Activated naive CD4-positive, alpha-beta T cell treated with anti-CD3 and anti-CD28 coated beads, Interleukin-2, amount 50 U/mL, for 72 hours (primary cell): ENCODE results near the gene LHX4. TPM values are rescaled to one million over a fixed set of nuclear protein-coding genes. Genes with fewer than 3 reads are reported as not detected.
A peak's percentile ranks its signal among the peaks of the same experiment; 100 is the strongest.

Experiments
- ATAC-seq, 2 donors: fragments of 150-1000 bp; cut with Tn5 transposase; 2 replicates each; pipeline ENCODE4 v1.10.0; 2021; ENCODE audit warnings: mild to moderate bottlenecking in 2 of 2, moderate library complexity in 2 of 2
- DNase-seq, 2 donors: peaks; one replicate each; pipeline ENCODE4 v3.0.0; 2021 to 2022; ENCODE audit warnings: low spot score in 2 of 2
- H3K27ac Mint-ChIP-seq, 2 donors: one replicate each; pipeline ENCODE4 v1.8.0; 2022; ENCODE audit warnings: mild to moderate bottlenecking in 2 of 2, mixed read lengths in 2 of 2
- H3K36me3 Mint-ChIP-seq, 2 donors: one replicate each; pipeline ENCODE4 v1.8.0; 2022; ENCODE audit warnings: mixed read lengths in 2 of 2
- H3K9me3 Mint-ChIP-seq, 2 donors: one replicate each; pipeline ENCODE4 v1.8.0; 2022; ENCODE audit warnings: mixed read lengths in 2 of 2
- total RNA-seq, 2 donors: library from RNA; stranded (reverse); gene quantifications; one replicate each; pipeline ENCODE4 v1.2.3, GENCODE V29; 2022

Gene LHX4
- total RNA-seq, 2 donors from 2014 or later, result not detected

DNA sequence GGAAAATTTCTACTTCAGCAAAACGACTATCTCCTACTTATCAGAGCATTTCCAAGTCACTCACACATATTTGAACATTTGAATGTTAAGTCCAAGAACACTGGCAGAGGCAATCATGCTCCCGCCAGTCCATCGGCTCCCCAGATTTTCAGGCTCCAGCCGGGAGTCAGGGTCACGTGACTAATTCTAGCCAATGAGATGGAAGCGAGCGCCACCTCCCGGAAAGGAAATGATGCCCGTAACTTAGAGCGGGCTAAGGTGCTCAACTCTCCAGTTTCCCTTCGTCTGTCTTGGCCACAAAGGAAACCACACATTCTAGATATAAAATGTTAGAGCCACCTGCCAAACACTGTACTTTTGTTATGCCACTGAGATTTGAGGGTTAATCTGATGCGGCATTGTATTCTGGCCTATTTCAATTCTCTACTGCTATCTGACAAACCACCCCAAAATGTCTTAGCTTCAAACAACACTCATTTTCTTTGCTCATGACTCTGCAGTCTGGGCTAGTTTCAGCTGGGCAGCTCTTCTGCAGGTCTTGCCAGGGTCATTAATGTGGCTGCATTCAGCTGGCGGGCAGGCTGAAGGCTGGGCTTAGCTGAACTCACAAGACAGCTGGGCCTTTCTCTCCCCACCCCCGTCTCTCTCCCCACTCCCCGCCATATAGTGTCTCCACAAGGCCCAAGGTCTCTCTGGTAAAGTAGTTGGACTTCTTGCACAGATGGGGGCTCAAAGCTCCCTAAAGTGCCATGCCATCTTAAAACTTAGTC lies 16.5 kb upstream of the LHX4 start:
- peak overlapping the region; percentile 47 to 55 for H3K27ac Mint-ChIP-seq
- DNase-seq (peak; percentile 72 to 75), ATAC-seq (peak; percentile 88 to 93)
- no peaks in the 10 kb centered on the region for H3K36me3 Mint-ChIP-seq
- no peaks in the 10 kb centered on the region for H3K9me3 Mint-ChIP-seq

DNA sequence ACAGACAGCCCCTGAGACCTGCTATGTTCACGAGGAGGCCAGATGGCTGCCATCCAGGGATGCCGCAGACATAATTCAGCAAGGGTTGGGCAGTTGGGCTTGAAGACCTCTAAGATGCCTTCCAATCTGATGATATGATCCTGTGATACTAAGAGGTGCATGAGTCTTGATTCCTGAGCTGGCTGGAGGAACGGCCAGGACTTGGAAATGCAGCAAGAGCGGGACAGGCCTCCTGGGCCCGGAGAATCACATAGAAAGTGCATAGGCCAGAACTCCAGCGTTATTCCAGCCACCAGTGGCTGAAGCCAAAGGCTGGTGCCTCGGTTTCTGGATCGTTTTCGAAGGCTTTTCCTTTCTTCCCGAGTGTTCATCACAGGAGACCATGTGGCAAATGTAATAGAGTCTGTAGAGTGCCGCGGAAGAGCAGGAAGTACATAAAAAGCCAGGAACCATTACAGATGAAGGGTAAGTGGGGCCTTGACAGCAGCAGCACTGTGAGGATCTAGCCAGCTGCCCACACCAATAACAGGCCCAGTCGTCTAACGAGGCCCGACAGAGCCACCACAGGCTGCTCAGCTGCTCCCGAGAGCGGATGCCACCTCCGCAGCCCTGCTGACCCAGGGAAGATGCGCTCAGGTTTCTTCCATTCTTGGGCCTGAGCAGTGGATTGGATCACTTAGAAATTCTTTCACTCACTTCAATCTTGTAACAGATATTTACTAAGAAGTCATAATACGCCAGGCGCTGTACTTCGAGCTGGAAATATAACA lies 14.0 kb upstream of the LHX4 start:
- DNase-seq (no peak), ATAC-seq (no peak)
- H3K9me3 Mint-ChIP-seq, result no peaks in the 10 kb centered on the region
- H3K36me3 Mint-ChIP-seq, result no peaks in the 10 kb centered on the region
- H3K27ac Mint-ChIP-seq, result peak overlapping the region in 1 of 2 donors; percentile 67

DNA sequence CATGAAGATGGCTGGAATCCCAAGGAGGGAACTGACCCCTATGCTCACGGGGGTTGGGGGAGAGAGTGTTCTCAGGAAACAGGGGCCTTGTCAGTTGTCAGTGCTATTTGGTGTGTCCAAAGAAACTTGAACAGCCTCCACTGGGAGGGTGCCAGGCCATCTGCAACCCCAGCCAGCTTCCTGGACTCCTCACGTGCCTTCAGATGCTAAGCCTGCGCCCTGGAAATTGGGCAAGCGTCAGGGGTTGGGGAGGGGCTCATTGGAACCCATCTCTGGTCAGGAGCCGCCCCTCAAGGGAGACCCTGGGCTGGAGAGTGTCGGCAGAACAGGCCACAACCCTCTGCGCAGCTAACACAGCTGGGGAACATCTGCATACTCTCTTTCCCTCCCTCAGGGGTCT lies 13.1 kb upstream of the LHX4 start:
- no peak for ATAC-seq
- Mint-ChIP-seq H3K9me3 (no peaks in the 10 kb centered on the region), H3K27ac (no peak overlapping the region), H3K36me3 (no peaks in the 10 kb centered on the region)
- no peak for DNase-seq

DNA sequence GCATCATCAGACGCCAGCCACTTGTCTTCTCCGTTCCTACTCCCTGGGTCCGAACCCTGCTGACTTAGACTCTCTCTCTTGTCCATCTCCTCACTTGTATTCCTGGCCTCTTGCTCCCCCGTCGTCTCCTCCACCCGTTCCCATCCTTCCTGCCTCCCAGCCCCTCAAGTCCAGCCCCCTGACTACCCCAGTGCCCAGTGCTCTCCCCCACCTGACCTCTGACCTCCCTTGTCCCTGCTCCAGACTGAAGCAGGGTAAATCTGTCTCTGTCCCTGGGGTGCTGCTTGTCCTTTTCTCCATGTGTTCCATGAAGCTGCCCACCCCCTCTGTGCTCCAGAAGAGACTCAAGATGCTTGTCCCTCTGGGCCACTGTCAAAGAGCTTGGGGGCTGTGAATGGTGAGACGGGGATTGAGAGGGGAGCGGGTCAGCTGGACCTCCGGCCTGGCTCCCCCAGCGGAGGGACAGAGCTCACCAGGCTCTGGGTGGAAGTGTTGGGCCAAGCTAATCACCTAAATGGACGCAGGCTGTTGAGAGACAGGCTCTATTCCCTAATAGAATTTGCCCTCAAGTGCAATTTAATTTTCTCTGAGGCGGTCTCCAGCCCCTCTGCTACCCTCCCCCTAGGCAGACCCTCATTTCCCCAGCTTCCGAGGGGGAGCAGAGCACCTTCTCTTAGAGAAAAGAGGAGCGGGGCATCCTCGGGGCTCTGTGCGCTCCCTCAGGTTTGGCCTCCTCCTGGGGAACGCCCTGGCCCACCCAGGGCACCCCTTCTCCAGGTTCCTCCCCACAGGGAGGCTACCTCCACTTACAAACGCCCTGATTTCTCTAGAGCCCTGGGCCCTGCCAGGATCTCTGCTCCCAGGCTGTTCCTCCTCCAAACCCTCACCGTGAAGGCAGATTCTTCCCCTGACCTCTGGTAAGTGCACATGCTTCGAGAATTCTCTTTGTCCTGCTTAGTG lies 11.0 kb upstream of the LHX4 start:
- Mint-ChIP-seq H3K27ac (no peak overlapping the region), H3K9me3 (no peaks in the 10 kb centered on the region), H3K36me3 (no peaks in the 10 kb centered on the region)
- DNase-seq (no peak), ATAC-seq (no peak)

DNA sequence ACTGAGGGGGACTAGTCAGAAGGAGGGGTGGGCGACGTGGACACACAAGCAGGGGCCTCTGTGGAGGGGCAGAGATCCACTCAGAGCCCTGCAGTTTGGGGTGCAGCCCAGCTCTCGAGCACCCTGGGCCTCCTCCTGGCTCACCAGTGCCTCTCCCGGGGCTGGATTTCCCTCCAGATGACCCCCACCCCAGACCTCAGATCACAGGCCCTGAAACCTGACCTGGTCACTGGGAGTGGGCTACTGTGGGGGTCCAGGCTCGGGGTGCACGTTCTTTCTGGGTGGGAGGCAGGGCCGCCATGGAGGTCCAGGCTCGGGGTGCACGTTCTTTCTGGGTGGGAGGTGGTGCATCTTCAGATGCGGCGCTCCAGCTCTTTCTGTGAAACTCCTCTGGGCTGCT lies 10.3 kb upstream of the LHX4 start:
- DNase-seq, result no peak
- Mint-ChIP-seq H3K27ac (no peak overlapping the region), H3K9me3 (no peaks in the 10 kb centered on the region), H3K36me3 (no peaks in the 10 kb centered on the region)
- ATAC-seq, result no peak

DNA sequence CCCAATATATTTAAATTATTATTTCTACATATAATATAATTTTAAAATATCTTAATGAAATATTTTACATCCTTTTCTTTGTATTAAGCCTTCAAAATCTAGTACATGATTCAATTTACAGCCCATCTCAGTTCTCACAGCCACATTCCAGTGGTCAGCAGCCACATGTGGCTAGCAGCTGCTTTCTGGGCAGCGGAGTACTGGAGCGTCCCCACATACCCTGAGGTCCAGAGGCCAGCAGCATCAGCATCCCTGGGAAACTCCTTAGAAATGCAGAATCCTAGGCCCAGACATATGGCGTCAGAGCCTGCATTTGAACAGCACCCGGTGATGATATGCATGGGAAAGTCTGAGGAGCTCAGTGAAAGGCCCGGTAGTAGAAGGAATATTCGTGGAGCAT lies 8.6 kb upstream of the LHX4 start:
- H3K27ac Mint-ChIP-seq, result no peak overlapping the region
- DNase-seq, result no peak
- H3K9me3 Mint-ChIP-seq, result no peaks in the 10 kb centered on the region
- ATAC-seq, result no peak
- no peaks in the 10 kb centered on the region for H3K36me3 Mint-ChIP-seq

DNA sequence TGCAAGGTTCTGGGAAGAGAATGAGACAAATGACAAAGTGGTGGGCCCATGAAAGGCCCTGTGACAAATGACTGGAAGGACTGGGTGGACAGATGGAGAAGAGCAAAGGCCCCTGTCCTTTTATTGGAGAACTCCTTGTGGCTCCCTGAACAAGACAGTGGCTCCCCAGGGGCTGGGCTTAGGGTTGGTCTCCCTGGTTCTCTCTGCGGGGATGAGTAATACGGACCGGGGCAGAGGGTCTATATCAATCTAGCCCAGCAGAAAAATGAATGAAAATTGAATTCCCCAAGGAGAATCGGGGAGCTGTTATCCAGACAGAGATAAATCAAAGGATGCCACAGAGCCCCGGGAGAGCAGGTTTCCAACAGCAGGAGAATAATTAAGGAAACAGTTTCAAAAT lies 5.2 kb upstream of the LHX4 start:
- no peaks in the 10 kb centered on the region for H3K9me3 Mint-ChIP-seq
- ATAC-seq, result no peak

DNA sequence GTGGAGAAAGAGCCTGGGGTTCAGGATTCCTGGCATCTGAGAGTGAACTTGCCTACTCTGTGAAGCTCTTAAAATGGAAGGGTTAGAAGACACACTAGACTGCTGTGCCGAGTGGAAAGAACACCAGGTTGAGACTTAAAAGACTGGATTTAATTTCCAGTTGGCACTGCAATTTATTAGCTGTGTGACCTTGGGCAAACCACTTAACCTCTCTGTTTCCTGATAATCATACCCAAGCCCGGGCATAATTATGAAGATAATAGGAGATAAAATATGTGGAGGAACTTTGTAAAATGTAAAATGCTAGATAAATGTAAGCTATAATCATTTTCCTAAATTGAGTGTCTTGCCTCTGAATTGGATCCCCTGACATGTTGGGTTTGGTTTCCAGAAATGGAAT lies 4.7 kb upstream of the LHX4 start:
- H3K9me3 Mint-ChIP-seq, result no peaks in the 10 kb centered on the region
- no peaks in the 10 kb centered on the region for H3K36me3 Mint-ChIP-seq
- no peak for DNase-seq
- no peak overlapping the region for H3K27ac Mint-ChIP-seq
- no peak for ATAC-seq

More for the DNA sequence above, 5.2 kb upstream of the LHX4 start:
- Mint-ChIP-seq H3K36me3 (no peaks in the 10 kb centered on the region), H3K27ac (no peak overlapping the region)
- no peak for DNase-seq

DNA sequence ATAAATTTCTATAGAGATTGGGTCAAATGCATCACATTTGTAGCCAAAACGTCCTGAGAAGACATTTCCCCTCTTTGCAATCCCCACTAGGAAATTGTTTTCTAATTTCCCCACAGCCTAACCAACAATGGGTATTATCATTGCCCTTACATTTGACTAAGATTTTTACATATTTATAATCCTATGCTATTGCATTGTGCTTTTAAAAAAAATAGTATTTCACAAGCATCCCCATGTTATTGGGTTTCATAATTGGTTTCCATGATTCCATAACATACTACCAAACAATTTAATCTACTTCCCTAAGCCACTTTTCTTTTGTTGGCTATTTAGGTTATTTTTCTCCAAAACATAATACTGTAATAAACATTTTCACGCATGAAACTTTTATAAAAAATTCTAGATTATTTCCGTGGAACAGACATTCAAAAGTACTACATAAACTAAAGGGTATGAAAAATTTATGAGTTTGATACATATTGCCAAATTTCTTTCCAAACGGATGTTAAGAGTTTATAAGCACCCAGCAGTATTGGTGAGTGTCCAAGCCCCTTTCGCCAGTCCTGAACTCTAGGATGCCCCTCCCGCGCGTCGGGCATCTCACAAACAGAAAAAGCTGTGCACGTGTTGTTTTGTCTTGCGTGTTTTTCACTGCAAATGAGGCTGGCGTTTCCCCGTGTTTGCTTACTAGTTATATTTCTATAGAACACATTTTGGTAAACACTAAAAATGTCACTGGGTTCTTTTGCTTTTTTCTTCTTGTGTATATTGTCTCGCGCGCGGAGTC lies 2.0 kb upstream of the LHX4 start:
- DNase-seq (no peak), ATAC-seq (no peak)
- Mint-ChIP-seq H3K36me3 (no peaks in the 10 kb centered on the region), H3K9me3 (no peaks in the 10 kb centered on the region), H3K27ac (no peak overlapping the region)

DNA sequence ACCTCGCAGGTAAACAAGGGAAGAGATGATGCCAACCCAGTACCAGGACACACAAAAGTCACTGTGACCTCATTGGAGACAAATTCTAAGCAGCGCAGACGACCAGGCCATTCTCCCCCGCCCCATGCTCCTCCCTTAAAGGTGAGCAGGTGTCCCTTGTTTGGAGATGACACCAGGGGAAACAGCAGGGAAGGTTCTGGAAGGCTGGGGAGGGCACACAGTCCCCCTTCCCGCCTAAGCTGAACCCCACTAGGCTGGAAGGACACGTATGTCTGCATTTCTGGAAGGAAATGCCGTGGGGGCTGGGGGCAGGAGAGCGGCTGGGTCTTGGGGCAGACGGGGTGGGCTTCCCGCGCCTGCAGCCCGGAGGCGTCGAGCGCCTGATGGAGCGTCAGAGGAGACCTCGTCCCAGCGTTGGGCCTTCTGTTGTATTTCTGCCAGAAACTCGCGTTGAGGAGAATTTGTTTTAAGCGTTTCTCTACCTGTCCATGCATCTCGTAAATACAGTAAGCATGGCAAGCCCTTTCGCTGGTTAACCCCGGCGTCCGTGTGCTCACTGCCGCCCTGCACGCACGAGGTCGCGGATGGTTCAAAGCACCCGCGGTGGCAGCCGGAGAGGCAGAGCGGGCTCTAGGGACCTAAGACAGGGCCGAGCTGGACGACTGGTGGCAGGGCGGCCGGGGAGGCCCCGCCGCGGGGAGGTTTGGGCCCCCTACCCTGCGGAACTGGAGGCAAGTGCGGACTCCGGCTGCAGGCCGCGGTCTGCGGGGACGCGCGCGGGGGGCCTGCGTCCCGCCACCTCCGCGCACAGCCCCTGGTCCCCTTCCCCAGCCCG lies 1.2 kb upstream of the LHX4 start:
- H3K9me3 Mint-ChIP-seq, result no peaks in the 10 kb centered on the region
- no peaks in the 10 kb centered on the region for H3K36me3 Mint-ChIP-seq
- ATAC-seq (peak in 1 of 2 donors; percentile 14), DNase-seq (no peak)
- H3K27ac Mint-ChIP-seq, result no peak overlapping the region

DNA sequence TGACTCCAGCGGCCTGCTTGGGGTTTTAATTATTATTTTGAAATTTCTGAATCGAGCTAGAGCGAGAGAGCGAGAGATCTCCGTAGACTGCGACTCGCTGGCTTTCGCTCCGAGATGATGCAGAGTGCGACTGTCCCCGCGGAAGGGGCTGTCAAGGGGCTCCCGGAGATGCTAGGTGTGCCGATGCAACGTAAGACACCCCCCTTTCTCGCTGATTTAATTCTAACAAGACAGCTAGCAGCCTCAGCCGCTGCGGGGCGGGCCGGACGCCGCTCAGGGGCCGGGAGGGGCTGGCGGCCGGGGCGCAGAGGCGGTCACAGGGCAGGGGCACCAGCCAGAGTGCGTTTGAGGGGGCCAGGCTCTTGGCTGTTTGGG lies 339 bp downstream of the LHX4 start:
- Mint-ChIP-seq H3K36me3 (peaks cover 0 to 6% of the 10 kb centered on the region in 2 donors), H3K9me3 (no peaks in the 10 kb centered on the region), H3K27ac (no peak overlapping the region)
- ATAC-seq (peak; percentile 32 to 34), DNase-seq (peak in 1 of 2 donors; percentile 39)

DNA sequence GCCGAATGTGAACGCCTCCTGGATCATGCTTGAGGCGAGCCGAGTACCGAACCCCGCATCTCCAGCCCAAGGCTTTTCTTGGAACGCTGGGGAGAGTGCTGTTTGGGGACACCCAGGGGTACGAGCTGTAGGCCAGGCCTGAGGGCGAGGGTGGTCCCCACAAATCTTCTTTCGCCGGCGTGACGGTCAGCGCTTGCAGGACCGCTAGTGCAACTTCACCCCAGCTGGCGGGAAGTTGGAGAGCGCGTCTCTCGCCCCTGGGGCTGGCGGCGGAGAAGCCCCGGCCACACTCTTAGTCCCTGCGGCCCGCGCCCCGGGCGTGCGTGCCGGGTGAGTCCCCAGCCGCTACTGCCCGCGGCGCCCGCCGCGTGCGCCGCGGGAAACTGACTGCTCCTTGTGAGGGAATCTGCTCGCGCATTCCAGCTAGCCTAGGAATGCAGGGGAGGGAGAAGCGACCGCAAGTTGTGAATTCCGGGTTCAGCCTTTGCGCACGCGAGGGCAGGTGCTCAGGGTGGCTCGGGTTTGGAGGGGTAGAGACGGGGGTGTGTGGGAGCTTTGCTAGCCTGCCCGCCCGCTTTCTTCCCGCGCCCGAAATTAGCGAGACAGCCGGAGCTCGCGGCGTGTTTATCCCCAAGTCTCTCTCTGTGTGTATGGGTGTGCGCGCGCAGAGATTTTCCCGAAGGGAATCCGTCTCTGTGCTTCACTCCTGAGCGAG lies 884 bp downstream of the LHX4 start:
- no peaks in the 10 kb centered on the region for H3K9me3 Mint-ChIP-seq
- H3K27ac Mint-ChIP-seq, result no peak overlapping the region
- no peak for DNase-seq
- H3K36me3 Mint-ChIP-seq, result peaks cover 0 to 6% of the 10 kb centered on the region in 2 donors
- peak in 1 of 2 donors; percentile 24 for ATAC-seq

DNA sequence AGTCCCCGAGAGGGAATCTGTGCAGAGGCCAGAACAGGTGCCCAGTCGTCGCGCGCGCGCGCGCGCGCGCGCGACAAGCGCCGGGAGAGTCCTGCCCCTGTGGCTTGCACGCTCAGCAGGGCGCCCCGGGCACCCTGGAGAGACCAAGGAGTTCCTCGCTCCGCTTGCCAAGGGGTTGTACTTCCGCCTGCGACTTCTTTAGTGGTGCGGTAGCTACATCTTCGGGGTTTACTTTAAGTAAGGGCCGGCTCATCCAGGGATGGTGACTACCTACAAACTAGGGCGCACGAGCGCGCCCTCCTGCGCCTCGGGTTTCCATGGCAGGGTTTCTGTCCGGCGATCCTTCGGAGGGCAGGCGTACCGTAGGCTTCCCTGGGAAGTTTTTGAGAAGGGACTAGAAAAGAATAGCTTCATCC lies 1.4 kb downstream of the LHX4 start:
- no peaks in the 10 kb centered on the region for H3K9me3 Mint-ChIP-seq
- ATAC-seq, result peak in 1 of 2 donors; percentile 39
- peak in 1 of 2 donors; percentile 36 for DNase-seq
- peaks cover 0 to 6% of the 10 kb centered on the region in 2 donors for H3K36me3 Mint-ChIP-seq
- H3K27ac Mint-ChIP-seq, result no peak overlapping the region

DNA sequence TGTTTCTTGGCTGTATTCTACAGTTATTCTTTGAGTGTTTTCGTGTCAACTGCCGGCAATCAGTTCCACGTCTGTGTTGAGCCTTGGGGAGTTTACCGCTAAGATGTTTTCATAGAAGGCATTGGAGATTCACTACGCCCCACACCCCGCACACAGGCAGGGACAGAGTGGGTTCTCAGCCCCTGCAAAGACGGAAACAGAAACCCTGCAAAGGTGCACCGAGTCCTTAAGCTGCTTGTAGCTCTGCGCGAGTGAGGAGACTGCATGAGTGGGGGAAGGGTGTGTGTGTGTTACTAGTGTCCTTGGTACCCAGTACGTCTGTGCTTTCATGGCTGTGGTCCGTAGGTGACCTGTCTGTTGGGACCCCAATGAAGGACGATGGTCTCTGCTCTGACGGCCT lies 1.9 kb downstream of the LHX4 start:
- H3K27ac Mint-ChIP-seq, result no peak overlapping the region
- H3K36me3 Mint-ChIP-seq, result peaks cover 0 to 6% of the 10 kb centered on the region in 2 donors
- ATAC-seq (no peak), DNase-seq (no peak)
- no peaks in the 10 kb centered on the region for H3K9me3 Mint-ChIP-seq

DNA sequence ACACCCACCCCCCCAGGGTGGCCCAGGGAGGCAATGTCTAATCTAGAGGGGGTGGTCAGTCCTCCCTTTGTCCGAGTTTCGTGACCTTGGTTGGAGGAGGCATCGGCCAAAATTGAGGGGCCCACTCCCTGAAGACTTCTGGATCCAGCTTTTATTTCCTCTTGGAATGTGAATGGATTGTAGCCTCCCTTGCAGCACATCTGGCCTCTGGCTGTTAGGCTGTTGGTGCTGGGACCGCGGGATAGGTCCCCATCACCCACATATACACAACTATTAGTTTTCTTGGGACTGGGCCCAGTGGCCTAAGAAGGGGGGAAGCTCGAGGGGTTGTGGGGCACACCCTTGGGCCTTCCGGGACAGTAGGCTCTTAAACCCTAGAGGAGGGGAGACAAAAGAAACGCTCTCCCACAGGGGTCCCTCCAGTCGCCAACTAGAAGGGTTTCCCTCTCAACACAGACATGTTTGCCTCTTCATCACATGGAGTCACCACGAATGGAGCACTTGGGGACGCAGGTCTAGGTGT lies 2.5 kb downstream of the LHX4 start:
- no peak for ATAC-seq
- Mint-ChIP-seq H3K27ac (no peak overlapping the region), H3K36me3 (peaks cover 0 to 6% of the 10 kb centered on the region in 2 donors), H3K9me3 (no peaks in the 10 kb centered on the region)
- DNase-seq, result no peak
